WTC11 (cell line): Measurements from ENCODE around the gene CTNNA2. TPM values are rescaled to one million over a fixed set of nuclear protein-coding genes. Genes with fewer than 3 reads are reported as not detected.

Experiments used
- ATAC-seq: fragments of 200-7000 bp; cut with Tn5 transposase; 2 replicates; pipeline ENCODE4 v1.10.0; 2021; ENCODE audit warnings: mild to moderate bottlenecking, moderate library complexity
- CTCF ChIA-PET: fragments of 300-600 bp; sonication (Branson Sonifier 250); formaldehyde crosslinking; loops from one replicate; lab custom pipeline; 2021; ENCODE audit warnings: antibody characterized with exemption; lab: Charles Lee
- POLR2A ChIA-PET: fragments of 350-600 bp; sonication (Branson Sonifier 250); formaldehyde crosslinking; loops from one replicate; lab custom pipeline; 2021; ENCODE audit warnings: antibody characterized with exemption; lab: Charles Lee
- DNase-seq: peaks from one replicate; pipeline ENCODE4 v3.0.0; 2021; ENCODE audit warnings: low spot score
- H3K27ac Mint-ChIP-seq: 2 replicates; pipeline ENCODE4 v1.8.0; 2021; ENCODE audit warnings: mixed read lengths
- H3K27me3 Mint-ChIP-seq: 2 replicates; pipeline ENCODE4 v1.8.0; 2021; ENCODE audit warnings: low read depth, mild to moderate bottlenecking, moderate library complexity, mixed read lengths
- H3K36me3 Mint-ChIP-seq: 2 replicates; pipeline ENCODE4 v1.8.0; 2021; ENCODE audit warnings: mixed read lengths
- H3K4me1 Mint-ChIP-seq: 2 replicates; pipeline ENCODE4 v1.8.0; 2022; ENCODE audit warnings: mixed read lengths
- H3K4me3 Mint-ChIP-seq: 2 replicates; pipeline ENCODE4 v1.8.0; 2021; ENCODE audit warnings: mild to moderate bottlenecking, moderate library complexity, mixed read lengths
- H3K9me3 Mint-ChIP-seq: 2 replicates; pipeline ENCODE4 v1.8.0; 2021; ENCODE audit warnings: mixed read lengths
- CREM ChIP-seq: sonication (generic); formaldehyde crosslinking; IDR thresholded peaks from 2 replicates; pipeline ENCODE4 v1.8.1; 2022; ENCODE audit warnings: mild to moderate bottlenecking, missing genetic modification reagents, moderate library complexity
- ELF4 ChIP-seq: sonication (generic); formaldehyde crosslinking; IDR thresholded peaks from 2 replicates; pipeline ENCODE4 v1.8.1; 2022; ENCODE audit warnings: low read depth, mild to moderate bottlenecking, moderate library complexity, missing genetic modification reagents
- HMGA2 ChIP-seq: fragments of 250-450 bp; sonication (Bioruptor Pico); IDR thresholded peaks from 2 replicates; pipeline ENCODE4 v1.4.0; 2021; ENCODE audit warnings: mild to moderate bottlenecking, moderate library complexity
- PRRX2 ChIP-seq: fragments of 250-450 bp; sonication (Bioruptor Pico); IDR thresholded peaks from 2 replicates; pipeline ENCODE4 v1.8.0; 2021; ENCODE audit warnings: mild to moderate bottlenecking
- SMAD3 ChIP-seq: sonication (generic); formaldehyde crosslinking; IDR thresholded peaks from 2 replicates; pipeline ENCODE4 v1.8.0; 2022; ENCODE audit warnings: missing genetic modification reagents, mild to moderate bottlenecking, borderline replicate concordance
- SMAD4 ChIP-seq: sonication (generic); formaldehyde crosslinking; IDR thresholded peaks from 2 replicates; pipeline ENCODE4 v1.8.0; 2022; ENCODE audit warnings: mild to moderate bottlenecking, missing genetic modification reagents
- total RNA-seq: library from RNA; stranded (reverse); gene quantifications from 3 replicates; pipeline ENCODE4 v1.2.3, GENCODE V29; 2021
- TF ChIP-seq, protein P1 (sequence below): fragments of 200-600 bp; IDR thresholded peaks from 2 replicates; pipeline ENCODE4 v1.8.0; 2022; ENCODE audit warnings: antibody characterized with exemption
- TF ChIP-seq, protein P2 (sequence below): fragments of 250-450 bp; sonication (Bioruptor Pico); IDR thresholded peaks from 2 replicates; pipeline ENCODE4 v1.9.0; 2021; ENCODE audit warnings: mild to moderate bottlenecking
- TF ChIP-seq, protein P3 (sequence below): sonication (generic); formaldehyde crosslinking; IDR thresholded peaks from 2 replicates; pipeline ENCODE4 v1.8.1; 2023; ENCODE audit warnings: mild to moderate bottlenecking, missing genetic modification reagents, moderate library complexity
- TF ChIP-seq, protein P4 (sequence below): sonication (generic); formaldehyde crosslinking; IDR thresholded peaks from 2 replicates; pipeline ENCODE4 v1.8.1; 2022; ENCODE audit warnings: mild to moderate bottlenecking, moderate library complexity, missing genetic modification reagents
- TF ChIP-seq, protein P5 (sequence below): sonication (generic); formaldehyde crosslinking; IDR thresholded peaks from 2 replicates; pipeline ENCODE4 v1.8.0; 2023; ENCODE audit warnings: missing genetic modification reagents
- TF ChIP-seq, protein P6 (sequence below): sonication (generic); formaldehyde crosslinking; IDR thresholded peaks from 2 replicates; pipeline ENCODE4 v1.8.1; 2023; ENCODE audit warnings: mild to moderate bottlenecking, missing genetic modification reagents

Gene CTNNA2
- total RNA-seq, 1 experiment from 2014 or later: 3.8 TPM

DNA sequence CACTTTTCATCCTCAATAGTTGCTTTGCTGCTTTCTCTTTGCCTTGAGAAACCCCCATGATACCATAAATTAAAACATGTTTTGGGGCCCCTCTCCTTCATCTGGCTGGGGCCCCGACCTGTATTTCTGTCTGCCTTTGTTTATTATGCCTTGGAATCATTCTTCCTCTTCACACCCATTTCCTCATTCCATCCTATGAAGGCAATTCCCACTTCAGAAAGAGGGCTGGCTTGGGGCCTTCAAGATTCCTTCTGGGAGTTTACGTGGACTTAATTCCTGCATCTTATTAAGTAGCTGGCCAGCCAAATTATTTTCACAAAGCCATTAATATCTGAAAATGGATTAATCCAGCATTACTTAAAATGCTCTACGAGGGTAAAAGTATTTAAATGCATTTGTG lies 798.5 kb downstream of the CTNNA2 start:
- Mint-ChIP-seq H3K9me3 (no peaks in the 10 kb centered on the region), H3K27me3 (peaks cover 23% of the 10 kb centered on the region), H3K36me3 (no peaks in the 10 kb centered on the region), H3K4me1 (peaks cover 12% of the 10 kb centered on the region), H3K4me3 (no peak overlapping the region), H3K27ac (no peak overlapping the region)
- POLR2A ChIA-PET: no interaction called here
- DNase-seq (no peak), ATAC-seq (no peak)
- TF ChIP-seq, protein P1, sequence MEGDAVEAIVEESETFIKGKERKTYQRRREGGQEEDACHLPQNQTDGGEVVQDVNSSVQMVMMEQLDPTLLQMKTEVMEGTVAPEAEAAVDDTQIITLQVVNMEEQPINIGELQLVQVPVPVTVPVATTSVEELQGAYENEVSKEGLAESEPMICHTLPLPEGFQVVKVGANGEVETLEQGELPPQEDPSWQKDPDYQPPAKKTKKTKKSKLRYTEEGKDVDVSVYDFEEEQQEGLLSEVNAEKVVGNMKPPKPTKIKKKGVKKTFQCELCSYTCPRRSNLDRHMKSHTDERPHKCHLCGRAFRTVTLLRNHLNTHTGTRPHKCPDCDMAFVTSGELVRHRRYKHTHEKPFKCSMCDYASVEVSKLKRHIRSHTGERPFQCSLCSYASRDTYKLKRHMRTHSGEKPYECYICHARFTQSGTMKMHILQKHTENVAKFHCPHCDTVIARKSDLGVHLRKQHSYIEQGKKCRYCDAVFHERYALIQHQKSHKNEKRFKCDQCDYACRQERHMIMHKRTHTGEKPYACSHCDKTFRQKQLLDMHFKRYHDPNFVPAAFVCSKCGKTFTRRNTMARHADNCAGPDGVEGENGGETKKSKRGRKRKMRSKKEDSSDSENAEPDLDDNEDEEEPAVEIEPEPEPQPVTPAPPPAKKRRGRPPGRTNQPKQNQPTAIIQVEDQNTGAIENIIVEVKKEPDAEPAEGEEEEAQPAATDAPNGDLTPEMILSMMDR: no peak
- TF ChIP-seq, protein P2, sequence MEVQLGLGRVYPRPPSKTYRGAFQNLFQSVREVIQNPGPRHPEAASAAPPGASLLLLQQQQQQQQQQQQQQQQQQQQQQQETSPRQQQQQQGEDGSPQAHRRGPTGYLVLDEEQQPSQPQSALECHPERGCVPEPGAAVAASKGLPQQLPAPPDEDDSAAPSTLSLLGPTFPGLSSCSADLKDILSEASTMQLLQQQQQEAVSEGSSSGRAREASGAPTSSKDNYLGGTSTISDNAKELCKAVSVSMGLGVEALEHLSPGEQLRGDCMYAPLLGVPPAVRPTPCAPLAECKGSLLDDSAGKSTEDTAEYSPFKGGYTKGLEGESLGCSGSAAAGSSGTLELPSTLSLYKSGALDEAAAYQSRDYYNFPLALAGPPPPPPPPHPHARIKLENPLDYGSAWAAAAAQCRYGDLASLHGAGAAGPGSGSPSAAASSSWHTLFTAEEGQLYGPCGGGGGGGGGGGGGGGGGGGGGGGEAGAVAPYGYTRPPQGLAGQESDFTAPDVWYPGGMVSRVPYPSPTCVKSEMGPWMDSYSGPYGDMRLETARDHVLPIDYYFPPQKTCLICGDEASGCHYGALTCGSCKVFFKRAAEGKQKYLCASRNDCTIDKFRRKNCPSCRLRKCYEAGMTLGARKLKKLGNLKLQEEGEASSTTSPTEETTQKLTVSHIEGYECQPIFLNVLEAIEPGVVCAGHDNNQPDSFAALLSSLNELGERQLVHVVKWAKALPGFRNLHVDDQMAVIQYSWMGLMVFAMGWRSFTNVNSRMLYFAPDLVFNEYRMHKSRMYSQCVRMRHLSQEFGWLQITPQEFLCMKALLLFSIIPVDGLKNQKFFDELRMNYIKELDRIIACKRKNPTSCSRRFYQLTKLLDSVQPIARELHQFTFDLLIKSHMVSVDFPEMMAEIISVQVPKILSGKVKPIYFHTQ (CRISPR knock-in tag): no peak
- TF ChIP-seq ELF4 (CRISPR knock-in tag) (no peak), CREM (CRISPR knock-in tag) (no peak), SMAD3 (CRISPR knock-in tag) (no peak), HMGA2 (CRISPR knock-in tag) (no peak)
- TF ChIP-seq, protein P3, sequence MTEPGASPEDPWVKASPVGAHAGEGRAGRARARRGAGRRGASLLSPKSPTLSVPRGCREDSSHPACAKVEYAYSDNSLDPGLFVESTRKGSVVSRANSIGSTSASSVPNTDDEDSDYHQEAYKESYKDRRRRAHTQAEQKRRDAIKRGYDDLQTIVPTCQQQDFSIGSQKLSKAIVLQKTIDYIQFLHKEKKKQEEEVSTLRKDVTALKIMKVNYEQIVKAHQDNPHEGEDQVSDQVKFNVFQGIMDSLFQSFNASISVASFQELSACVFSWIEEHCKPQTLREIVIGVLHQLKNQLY: no peak
- TF ChIP-seq, protein P4, sequence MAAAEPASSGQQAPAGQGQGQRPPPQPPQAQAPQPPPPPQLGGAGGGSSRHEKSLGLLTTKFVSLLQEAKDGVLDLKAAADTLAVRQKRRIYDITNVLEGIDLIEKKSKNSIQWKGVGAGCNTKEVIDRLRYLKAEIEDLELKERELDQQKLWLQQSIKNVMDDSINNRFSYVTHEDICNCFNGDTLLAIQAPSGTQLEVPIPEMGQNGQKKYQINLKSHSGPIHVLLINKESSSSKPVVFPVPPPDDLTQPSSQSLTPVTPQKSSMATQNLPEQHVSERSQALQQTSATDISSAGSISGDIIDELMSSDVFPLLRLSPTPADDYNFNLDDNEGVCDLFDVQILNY (CRISPR knock-in tag): no peak
- TF ChIP-seq, protein P5, sequence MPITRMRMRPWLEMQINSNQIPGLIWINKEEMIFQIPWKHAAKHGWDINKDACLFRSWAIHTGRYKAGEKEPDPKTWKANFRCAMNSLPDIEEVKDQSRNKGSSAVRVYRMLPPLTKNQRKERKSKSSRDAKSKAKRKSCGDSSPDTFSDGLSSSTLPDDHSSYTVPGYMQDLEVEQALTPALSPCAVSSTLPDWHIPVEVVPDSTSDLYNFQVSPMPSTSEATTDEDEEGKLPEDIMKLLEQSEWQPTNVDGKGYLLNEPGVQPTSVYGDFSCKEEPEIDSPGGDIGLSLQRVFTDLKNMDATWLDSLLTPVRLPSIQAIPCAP: no peak
- TF ChIP-seq, protein P6, sequence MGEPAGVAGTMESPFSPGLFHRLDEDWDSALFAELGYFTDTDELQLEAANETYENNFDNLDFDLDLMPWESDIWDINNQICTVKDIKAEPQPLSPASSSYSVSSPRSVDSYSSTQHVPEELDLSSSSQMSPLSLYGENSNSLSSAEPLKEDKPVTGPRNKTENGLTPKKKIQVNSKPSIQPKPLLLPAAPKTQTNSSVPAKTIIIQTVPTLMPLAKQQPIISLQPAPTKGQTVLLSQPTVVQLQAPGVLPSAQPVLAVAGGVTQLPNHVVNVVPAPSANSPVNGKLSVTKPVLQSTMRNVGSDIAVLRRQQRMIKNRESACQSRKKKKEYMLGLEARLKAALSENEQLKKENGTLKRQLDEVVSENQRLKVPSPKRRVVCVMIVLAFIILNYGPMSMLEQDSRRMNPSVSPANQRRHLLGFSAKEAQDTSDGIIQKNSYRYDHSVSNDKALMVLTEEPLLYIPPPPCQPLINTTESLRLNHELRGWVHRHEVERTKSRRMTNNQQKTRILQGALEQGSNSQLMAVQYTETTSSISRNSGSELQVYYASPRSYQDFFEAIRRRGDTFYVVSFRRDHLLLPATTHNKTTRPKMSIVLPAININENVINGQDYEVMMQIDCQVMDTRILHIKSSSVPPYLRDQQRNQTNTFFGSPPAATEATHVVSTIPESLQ (CRISPR knock-in tag): no peak
- CTCF ChIA-PET: no interaction called here

DNA sequence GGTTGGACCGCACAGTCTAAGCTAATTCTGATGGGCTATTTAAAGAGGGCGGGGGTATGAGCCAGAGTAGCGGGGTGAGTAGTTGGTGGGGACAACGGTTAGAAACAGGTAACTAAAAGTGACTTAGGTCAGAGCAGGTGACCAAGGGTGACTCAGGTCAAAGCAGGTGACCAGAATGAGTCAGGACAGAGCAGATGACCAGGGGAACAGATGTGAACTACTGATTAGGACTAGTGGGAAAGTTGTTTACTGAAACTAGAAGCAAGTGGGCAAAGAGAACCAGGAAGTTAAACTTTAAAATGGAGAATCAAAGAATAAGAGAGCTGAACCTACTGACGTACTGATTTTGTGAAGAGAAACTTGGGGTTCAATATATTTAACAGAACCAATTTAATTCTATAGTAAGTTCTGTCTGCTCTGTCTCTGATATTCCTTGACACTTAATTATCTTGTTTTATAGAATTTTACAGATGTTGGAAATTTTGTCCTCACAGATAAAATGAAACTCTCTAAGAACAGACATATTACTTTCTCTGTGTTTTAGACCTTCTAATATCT lies 799.5 kb downstream of the CTNNA2 start:
- POLR2A ChIA-PET: no interaction called here
- no peak for ATAC-seq
- H3K36me3 Mint-ChIP-seq: no peaks in the 10 kb centered on the region

DNA sequence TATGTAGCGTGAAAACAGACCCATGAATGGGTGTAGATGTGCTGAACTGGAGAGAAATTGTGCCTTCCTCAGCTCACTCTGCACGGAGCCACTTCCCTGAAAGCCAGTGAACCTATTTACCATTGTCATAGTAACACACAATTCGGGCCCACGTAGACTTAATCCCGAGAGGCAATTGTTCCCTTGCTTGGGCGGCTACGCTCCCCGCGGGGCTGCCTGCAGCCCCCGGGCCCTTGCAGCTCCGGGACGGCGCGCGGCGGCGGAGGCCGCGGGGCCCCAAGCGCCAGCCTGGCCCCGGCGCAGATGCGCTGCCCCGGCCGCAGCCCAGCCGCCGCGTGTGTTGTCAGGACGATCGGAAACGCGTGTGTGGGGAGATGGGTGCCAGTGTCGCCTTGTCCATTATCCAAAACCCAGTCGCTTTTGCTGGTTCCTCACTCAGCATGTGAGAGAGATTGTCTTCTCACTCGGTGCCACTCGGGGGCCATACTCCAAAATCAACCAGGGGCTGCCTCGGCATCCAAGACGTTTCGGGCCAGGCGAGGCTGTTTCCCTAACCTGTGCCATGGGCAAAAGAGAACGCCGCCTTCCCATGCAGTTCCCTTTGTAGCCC lies 809.6 kb downstream of the CTNNA2 start:
- CTCF ChIA-PET: interaction anchor here (0.7 to 3.8 kb wide), 3 partner anchors 22 to 175 kb away, joined by 3 to 31 read pairs (median 8); no protein-coding TSS in a partner anchor
- Mint-ChIP-seq H3K36me3 (no peaks in the 10 kb centered on the region), H3K27ac (no peak overlapping the region), H3K4me3 (peak overlapping the region; percentile 60), H3K4me1 (peaks cover 6% of the 10 kb centered on the region), H3K9me3 (no peaks in the 10 kb centered on the region), H3K27me3 (peaks cover 16% of the 10 kb centered on the region)
- POLR2A ChIA-PET: interaction anchor here (0.6 kb wide), 1 partner anchor 174 kb away, joined by 6 read pairs; no protein-coding TSS in a partner anchor
- peak; percentile 68 for ATAC-seq
- peak; percentile 28 for DNase-seq
- no peak for TF ChIP-seq ELF4 (CRISPR knock-in tag)
- 0 out of 2 replicates have a peak, but pooled peaks have one; percentile 17 for TF ChIP-seq CREM (CRISPR knock-in tag)

More for the DNA sequence above, 799.5 kb downstream of the CTNNA2 start:
- no peak for TF ChIP-seq SMAD4
- TF ChIP-seq PRRX2 (CRISPR knock-in tag): no peak
- TF ChIP-seq, all 79 proteins: peak for 0
- H3K4me3 Mint-ChIP-seq: no peak overlapping the region
- 0 out of 2 replicates have a peak, but pooled peaks cover 7% of the 10 kb centered on the region for H3K4me1 Mint-ChIP-seq
- no peak for DNase-seq
- H3K9me3 Mint-ChIP-seq: no peaks in the 10 kb centered on the region
- H3K27ac Mint-ChIP-seq: no peak overlapping the region
- CTCF ChIA-PET: no interaction called here
- H3K27me3 Mint-ChIP-seq: peaks cover 15% of the 10 kb centered on the region
